HG03378 (cell line): ENCODE measurements around the gene ITGA1.
A peak's percentile ranks its signal among the peaks of the same experiment; 100 is the strongest.
"Not testable (repeated sequence)": the region's sequence is repeated elsewhere in the genome, so short reads cannot be mapped to it uniquely, and the experiment has no call there.

Experiments used
- ATAC-seq: cut with Tn5 transposase; IDR thresholded peaks from one replicate; pipeline ENCODE4 v1.9.1; 2021; ENCODE audit warnings: mild to moderate bottlenecking, moderate library complexity; ENCODE audit not compliant: unreplicated experiment

ITGA1 gene

GRCh38 chr5:52799983-52800393 lies 12.3 kb downstream of the ITGA1 start:
- ATAC-seq = peak; percentile 82

GRCh38 chr5:52800394-52801213 lies 12.9 kb downstream of the ITGA1 start:
- ATAC-seq = peak; percentile 24

GRCh38 chr5:52801329-52801728 lies 13.6 kb downstream of the ITGA1 start:
- no peak for ATAC-seq

GRCh38 chr5:52802272-52802973 lies 14.7 kb downstream of the ITGA1 start:
- ATAC-seq = no peak

- no peak for ATAC-seq
Measured at GRCh38 chr5:52802974-52803336, 15.2 kb downstream of the ITGA1 start.

- ATAC-seq = no peak
Measured at GRCh38 chr5:52804387-52804791, 16.7 kb downstream of the ITGA1 start.

GRCh38 chr5:52804981-52805380 lies 17.3 kb downstream of the ITGA1 start:
- ATAC-seq = no peak

- no peak for ATAC-seq
Measured at GRCh38 chr5:52805615-52806014, 17.9 kb downstream of the ITGA1 start.

- no peak for ATAC-seq
Measured at GRCh38 chr5:52807037-52807436, 19.3 kb downstream of the ITGA1 start.

GRCh38 chr5:52807723-52808122 lies 20.0 kb downstream of the ITGA1 start:
- ATAC-seq = no peak

GRCh38 chr5:52808316-52808901 lies 20.7 kb downstream of the ITGA1 start:
- no peak for ATAC-seq

- no peak for ATAC-seq
Measured at GRCh38 chr5:52809884-52810283, 22.2 kb downstream of the ITGA1 start.

- no peak for ATAC-seq
Measured at GRCh38 chr5:52810426-52810825, 22.7 kb downstream of the ITGA1 start.

GRCh38 chr5:52811067-52811749 lies 23.5 kb downstream of the ITGA1 start:
- ATAC-seq = no peak

- ATAC-seq = no peak
Measured at GRCh38 chr5:52814352-52815148, 26.8 kb downstream of the ITGA1 start.

- ATAC-seq = no peak
Measured at GRCh38 chr5:52817818-52818217, 30.1 kb downstream of the ITGA1 start.

GRCh38 chr5:52818360-52818759 lies 30.6 kb downstream of the ITGA1 start:
- ATAC-seq = no peak

GRCh38 chr5:52818807-52819206 lies 31.1 kb downstream of the ITGA1 start:
- ATAC-seq = not testable (repeated sequence)

GRCh38 chr5:52821901-52822300 lies 34.2 kb downstream of the ITGA1 start:
- ATAC-seq = no peak

- ATAC-seq = no peak
Measured at GRCh38 chr5:52822437-52822836, 34.7 kb downstream of the ITGA1 start.

GRCh38 chr5:52824827-52825226 lies 37.1 kb downstream of the ITGA1 start:
- no peak for ATAC-seq
